Gastroesophageal sphincter (tissue), 4 donors: ENCODE data around the gene ZNF503. TPM values are rescaled to one million over a fixed set of nuclear protein-coding genes. Genes with fewer than 3 reads are reported as not detected.

Experiments
- ATAC-seq: fragments of 150-250 bp; one replicate; pipeline ENCODE4 v1.9.1; 2016; ENCODE audit warnings: mild to moderate bottlenecking, moderate library complexity
- H3K27ac ChIP-seq, 4 donors: fragments of 200-600 bp; sonication (generic) in 3 of 4; 1 replicate in 3 of 4; 2 replicates in 1 of 4; pipeline ENCODE4 v1.5.1; 2016 to 2019
- H3K27me3 ChIP-seq: fragments of 200-600 bp; sonication (generic); one replicate; pipeline ENCODE4 v1.5.1; 2019
- H3K36me3 ChIP-seq, 2 donors: fragments of 200-600 bp; sonication (generic); one replicate each; pipeline ENCODE4 v1.5.1; 2019; ENCODE audit warnings: control low read depth in 1 of 2
- H3K4me1 ChIP-seq, 3 donors: fragments of 200-600 bp; sonication (generic); 1 replicate in 2 of 3; 2 replicates in 1 of 3; pipeline ENCODE4 v1.5.1; 2016 to 2019; ENCODE audit warnings: control low read depth in 2 of 3
- H3K4me3 ChIP-seq, 2 donors: fragments of 200-600 bp; sonication (generic); one replicate each; pipeline ENCODE4 v1.5.1; 2019; ENCODE audit warnings: mild to moderate bottlenecking in 1 of 2, moderate library complexity in 1 of 2
- H3K9me3 ChIP-seq, 3 donors: fragments of 200-600 bp; sonication (generic); one replicate each; pipeline ENCODE4 v1.5.1; 2017 to 2019; ENCODE audit warnings: control low read depth in 2 of 3
- CTCF ChIP-seq, 4 experiments: fragments of 200-600 bp in 2 of 4; fragments of 450-650 bp in 2 of 4; sonication (generic) in 1 of 4; IDR thresholded peaks; one replicate each; pipeline ENCODE4 v1.5.1; 2017 to 2019; ENCODE audit warnings: antibody characterized with exemption in 4 of 4, mild to moderate bottlenecking in 2 of 4, moderate library complexity in 2 of 4
- EP300 ChIP-seq: sonication (generic); formaldehyde crosslinking; IDR thresholded peaks from one replicate; pipeline ENCODE4 v1.6.1; 2017; ENCODE audit warnings: antibody characterized with exemption, mild to moderate bottlenecking
- POLR2A ChIP-seq, 2 donors: fragments of 450-650 bp; IDR thresholded peaks; one replicate each; pipeline ENCODE4 v1.6.1; 2017; ENCODE audit warnings: antibody characterized with exemption in 2 of 2, mild to moderate bottlenecking in 2 of 2, moderate library complexity in 1 of 2
- POLR2AphosphoS5 ChIP-seq: sonication (generic); formaldehyde crosslinking; IDR thresholded peaks from one replicate; pipeline ENCODE4 v1.6.1; 2017; ENCODE audit warnings: antibody characterized with exemption
- WGBS, 2 donors: methylation state at CpG; one replicate each; pipeline ENCODE4 v1.1.5; 2018; ENCODE audit warnings: low coverage in 1 of 2; 5-methylcytosine and 5-hydroxymethylcytosine counted together
- total RNA-seq, 4 donors: library from RNA; depleted of rRNA; stranded (reverse); fragments of >200 nt; gene quantifications; one replicate each; pipeline ENCODE4 v1.1.0, GENCODE V29; 2016

Gene ZNF503
- total RNA-seq, 4 donors from 2014 or later = 27.3 to 83.7 (median 43.4) TPM

- Histone ChIP-seq H3K4me1 (no peaks in the 10 kb centered on the region), H3K27me3 (no peaks in the 10 kb centered on the region), H3K27ac (no peak overlapping the region), H3K4me3 (no peak overlapping the region), H3K36me3 (no peaks in the 10 kb centered on the region), H3K9me3 (peaks cover 0 to 9% (median 0%) of the 10 kb centered on the region in 3 donors)
- TF ChIP-seq POLR2A (IDR thresholded peaks at IDR 0.05) = no peak
- TF ChIP-seq CTCF (IDR thresholded peaks at IDR 0.05) = no peak
- no peak for TF ChIP-seq POLR2AphosphoS5
- TF ChIP-seq EP300 = no peak
- 83% methylated on average over 1 of the region's 6 CpGs; no CpG with 5 or more reads in 1 of the 2 donors for WGBS, 2 donors
- no peak for ATAC-seq
Measured at GRCh38 chr10:75356484-75356883, 45.1 kb downstream of the ZNF503 start.

- TF ChIP-seq POLR2AphosphoS5 (no peak), POLR2A (IDR thresholded peaks at IDR 0.05) (no peak), CTCF (IDR thresholded peaks at IDR 0.05) (no peak), EP300 (no peak)
- Histone ChIP-seq H3K36me3 (no peaks in the 10 kb centered on the region), H3K4me1 (no peaks in the 10 kb centered on the region), H3K4me3 (no peak overlapping the region), H3K9me3 (peaks cover 0 to 9% (median 0%) of the 10 kb centered on the region in 3 donors), H3K27me3 (no peaks in the 10 kb centered on the region), H3K27ac (no peak overlapping the region)
- no peak for ATAC-seq
- WGBS, 2 donors = no CpG with 5 or more reads among the region's 1 CpG
Measured at GRCh38 chr10:75355706-75356105, 45.9 kb downstream of the ZNF503 start.

- H3K27me3 ChIP-seq = no peaks in the 10 kb centered on the region
- no peak overlapping the region for H3K27ac ChIP-seq
- no peak overlapping the region for H3K4me3 ChIP-seq
- no peaks in the 10 kb centered on the region for H3K4me1 ChIP-seq
- H3K36me3 ChIP-seq = no peaks in the 10 kb centered on the region
- WGBS, 2 donors = 43 to 51% methylated on average over 3 to 4 of the region's 7 CpGs
- TF ChIP-seq EP300 (no peak), POLR2A (IDR thresholded peaks at IDR 0.05) (no peak), CTCF (IDR thresholded peaks at IDR 0.05) (no peak), POLR2AphosphoS5 (no peak)
- peaks cover 0 to 9% (median 0%) of the 10 kb centered on the region in 3 donors for H3K9me3 ChIP-seq
- no peak for ATAC-seq
Measured at GRCh38 chr10:75353183-75353582, 48.4 kb downstream of the ZNF503 start.

- H3K27ac ChIP-seq = no peak overlapping the region
- TF ChIP-seq POLR2AphosphoS5 = no peak
- TF ChIP-seq EP300 = no peak
- TF ChIP-seq CTCF (IDR thresholded peaks at IDR 0.05) = no peak
- TF ChIP-seq POLR2A (IDR thresholded peaks at IDR 0.05) = no peak
- peaks cover 0 to 9% (median 0%) of the 10 kb centered on the region in 3 donors for H3K9me3 ChIP-seq
- no peaks in the 10 kb centered on the region for H3K27me3 ChIP-seq
- H3K4me1 ChIP-seq = no peaks in the 10 kb centered on the region
- 75 to 81% methylated on average over 2 to 3 of the region's 5 CpGs for WGBS, 2 donors
- no peak for ATAC-seq
- no peaks in the 10 kb centered on the region for H3K36me3 ChIP-seq
- H3K4me3 ChIP-seq = no peak overlapping the region
Measured at GRCh38 chr10:75352650-75353049, 48.9 kb downstream of the ZNF503 start.

GRCh38 chr10:75351637-75352036 is 49.9 kb downstream of the ZNF503 start:
- 98 to 100% methylated on average over 2 to 3 of the region's 3 CpGs for WGBS, 2 donors
- H3K27me3 ChIP-seq = no peaks in the 10 kb centered on the region
- ATAC-seq = no peak

More at GRCh38 chr10:75351637-75352036, 49.9 kb downstream of the ZNF503 start:
- no peak for TF ChIP-seq POLR2AphosphoS5
- H3K9me3 ChIP-seq = peaks cover 0 to 9% (median 0%) of the 10 kb centered on the region in 3 donors
- no peak overlapping the region for H3K27ac ChIP-seq
- no peaks in the 10 kb centered on the region for H3K36me3 ChIP-seq
- no peak overlapping the region for H3K4me3 ChIP-seq
- no peaks in the 10 kb centered on the region for H3K4me1 ChIP-seq
